Neural progenitor cell (in vitro differentiated cells): Measurements from ENCODE around the gene ANXA6. TPM values are rescaled to one million over a fixed set of nuclear protein-coding genes. Genes with fewer than 3 reads are reported as not detected.

Experiments used
- DNase-seq: peaks from one replicate; pipeline ENCODE4 v3.0.0-alpha.2; 2016; ENCODE audit warnings: low spot score
- H2AFZ ChIP-seq: fragments of 200-600 bp; sonication (generic); replicated peaks from 2 replicates; pipeline ENCODE4 v1.6.1; 2016; ENCODE audit warnings: antibody characterized with exemption
- H3F3A ChIP-seq: fragments of 200-600 bp; sonication (generic); 2 replicates; pipeline ENCODE4 v1.6.1; 2016; ENCODE audit warnings: antibody characterized with exemption, low read depth
- H3K27ac ChIP-seq: fragments of 200-600 bp; sonication (generic); 2 replicates; pipeline ENCODE4 v1.5.1; 2016; ENCODE audit warnings: mild to moderate bottlenecking
- H3K27me3 ChIP-seq: fragments of 200-600 bp; sonication (generic); 2 replicates; pipeline ENCODE4 v1.6.1; 2016; ENCODE audit warnings: mild to moderate bottlenecking, moderate library complexity
- H3K36me3 ChIP-seq: fragments of 200-600 bp; sonication (generic); 2 replicates; pipeline ENCODE4 v1.5.1; 2016
- H3K4me1 ChIP-seq: fragments of 200-600 bp; sonication (generic); 2 replicates; pipeline ENCODE4 v1.6.1; 2016; ENCODE audit warnings: mixed run types
- H3K4me2 ChIP-seq: fragments of 200-600 bp; sonication (generic); 2 replicates; pipeline ENCODE4 v1.6.1; 2016
- H3K4me3 ChIP-seq: fragments of 200-600 bp; sonication (generic); 2 replicates; pipeline ENCODE4 v1.5.1; 2016
- H3K79me2 ChIP-seq: fragments of 200-600 bp; sonication (generic); 2 replicates; pipeline ENCODE4 v1.6.1; 2016; ENCODE audit warnings: low read depth
- H3K9ac ChIP-seq: fragments of 200-600 bp; sonication (generic); 2 replicates; pipeline ENCODE4 v1.6.1; 2016
- H3K9me3 ChIP-seq: fragments of 200-600 bp; sonication (generic); 2 replicates; pipeline ENCODE4 v1.5.1; 2016; ENCODE audit warnings: low read depth
- H4K20me1 ChIP-seq: fragments of 200-600 bp; sonication (generic); 2 replicates; pipeline ENCODE4 v1.6.1; 2016; ENCODE audit warnings: low read depth
- H3K27ac Mint-ChIP-seq: 3 replicates; pipeline ENCODE4 v1.8.0; 2021; ENCODE audit warnings: mixed read lengths
- H3K27me3 Mint-ChIP-seq: 2 replicates; pipeline ENCODE4 v1.8.0; 2022; ENCODE audit warnings: low read depth, mild to moderate bottlenecking, inconsistent platforms, moderate library complexity, mixed read lengths; ENCODE audit not compliant: insufficient read depth
- H3K36me3 Mint-ChIP-seq: 3 replicates; pipeline ENCODE4 v1.8.0; 2021; ENCODE audit warnings: mixed read lengths
- H3K4me1 Mint-ChIP-seq: 3 replicates; pipeline ENCODE4 v1.8.0; 2021; ENCODE audit warnings: mixed read lengths
- H3K4me3 Mint-ChIP-seq: 3 replicates; pipeline ENCODE4 v1.8.0; 2021; ENCODE audit warnings: mild to moderate bottlenecking, moderate library complexity, mixed read lengths
- H3K9me3 Mint-ChIP-seq: 3 replicates; pipeline ENCODE4 v1.8.0; 2020; ENCODE audit warnings: mixed read lengths
- EZH2 ChIP-seq: fragments of 200-600 bp; sonication (generic); IDR thresholded peaks from 2 replicates; pipeline ENCODE4 v1.6.1; 2017; ENCODE audit warnings: antibody characterized with exemption, mild to moderate bottlenecking, moderate library complexity
- EZH2phosphoT487 ChIP-seq: fragments of 200-600 bp; sonication (generic); IDR thresholded peaks from 2 replicates; pipeline ENCODE4 v1.6.1; 2017; ENCODE audit warnings: antibody characterized with exemption
- total RNA-seq: library from RNA; depleted of rRNA; stranded (reverse); fragments of >200 nt; gene quantifications from 2 replicates; pipeline ENCODE4 v1.2.3, GENCODE V29; 2015; ENCODE audit warnings: low replicate concordance
- TF ChIP-seq, protein P1 (sequence below): fragments of 200-600 bp; sonication (generic); IDR thresholded peaks from 2 replicates; pipeline ENCODE4 v1.5.1; 2017; ENCODE audit warnings: antibody characterized with exemption, mild to moderate bottlenecking

Gene ANXA6
- total RNA-seq, 1 donor from 2014 or later: 97.6 TPM

DNA sequence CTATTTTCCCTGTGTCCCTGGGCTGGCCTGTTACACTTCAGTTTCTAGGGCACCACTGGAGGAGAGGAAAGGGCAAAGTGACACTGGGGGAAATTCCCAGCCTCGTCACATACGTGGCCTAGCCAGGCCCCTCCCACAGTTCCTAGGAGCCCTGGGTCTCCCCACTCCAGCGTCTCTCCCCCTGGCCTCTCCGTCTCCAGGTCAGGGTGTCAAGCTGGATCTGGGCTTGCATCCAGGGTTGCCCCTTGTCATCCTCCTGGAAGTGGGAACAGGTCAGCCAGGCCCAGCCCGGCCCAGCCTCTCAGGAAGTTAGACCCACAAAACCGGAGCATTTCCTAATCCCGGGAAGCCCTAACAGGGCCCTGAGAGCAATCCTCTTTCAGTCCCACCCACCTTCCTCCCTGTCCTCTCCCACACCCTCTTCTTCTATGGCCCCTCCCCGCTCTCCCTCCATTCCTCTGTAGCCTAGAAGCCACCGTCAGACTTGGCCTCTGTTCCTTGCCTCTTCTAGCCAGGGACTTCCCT, 72.0 kb downstream of the ANXA6 start:
- H2AFZ ChIP-seq: peak overlapping the region; percentile 51
- no peak overlapping the region for H3K27ac ChIP-seq
- H3K9ac ChIP-seq: no peak overlapping the region
- DNase-seq: no peak
- H3K9me3 ChIP-seq: no peaks in the 10 kb centered on the region
- no peak overlapping the region for H3K4me2 ChIP-seq
- H3K4me3 ChIP-seq: no peak overlapping the region
- H3F3A ChIP-seq: peaks cover 3% of the 10 kb centered on the region
- Mint-ChIP-seq H3K27ac (no peak overlapping the region), H3K4me1 (peaks cover 14% of the 10 kb centered on the region), H3K36me3 (no peaks in the 10 kb centered on the region), H3K9me3 (no peaks in the 10 kb centered on the region), H3K27me3 (peaks cover 2% of the 10 kb centered on the region), H3K4me3 (no peak overlapping the region)
- H4K20me1 ChIP-seq: no peaks in the 10 kb centered on the region
- no peaks in the 10 kb centered on the region for H3K27me3 ChIP-seq
- H3K36me3 ChIP-seq: no peaks in the 10 kb centered on the region
- no peaks in the 10 kb centered on the region for H3K79me2 ChIP-seq
- TF ChIP-seq EZH2 (no peak), EZH2phosphoT487 (no peak)
- H3K4me1 ChIP-seq: peaks cover 10% of the 10 kb centered on the region

DNA sequence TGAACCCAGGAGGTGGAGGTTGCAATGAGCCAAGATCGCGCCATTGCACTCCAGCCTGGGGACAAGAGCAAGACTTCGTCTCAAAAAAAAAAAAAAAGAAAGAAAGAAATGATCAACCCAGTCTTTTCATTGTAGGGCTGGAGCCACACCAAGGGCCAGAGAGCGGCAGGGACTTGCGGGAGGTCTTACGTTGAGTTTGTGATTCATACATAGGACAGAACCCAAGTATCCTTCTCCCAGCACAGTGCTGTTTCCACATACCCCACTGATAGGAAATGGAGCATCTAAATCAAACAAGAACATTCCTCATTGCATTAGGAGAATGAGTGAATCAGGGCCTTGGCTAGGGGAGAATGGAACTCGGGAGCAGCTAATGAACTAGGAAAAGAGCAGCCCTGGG, 73.2 kb downstream of the ANXA6 start:
- Histone ChIP-seq H3K79me2 (peaks cover 11% of the 10 kb centered on the region), H4K20me1 (no peaks in the 10 kb centered on the region), H2AFZ (no peak overlapping the region), H3K27me3 (no peaks in the 10 kb centered on the region), H3F3A (peaks cover 3% of the 10 kb centered on the region), H3K4me1 (peaks cover 10% of the 10 kb centered on the region), H3K4me2 (no peak overlapping the region), H3K4me3 (no peak overlapping the region), H3K9ac (no peak overlapping the region), H3K36me3 (no peaks in the 10 kb centered on the region), H3K9me3 (no peaks in the 10 kb centered on the region), H3K27ac (no peak overlapping the region)
- no peak overlapping the region for H3K4me3 Mint-ChIP-seq
- no peaks in the 10 kb centered on the region for H3K36me3 Mint-ChIP-seq
- no peak for TF ChIP-seq EZH2phosphoT487
- TF ChIP-seq, protein P1, sequence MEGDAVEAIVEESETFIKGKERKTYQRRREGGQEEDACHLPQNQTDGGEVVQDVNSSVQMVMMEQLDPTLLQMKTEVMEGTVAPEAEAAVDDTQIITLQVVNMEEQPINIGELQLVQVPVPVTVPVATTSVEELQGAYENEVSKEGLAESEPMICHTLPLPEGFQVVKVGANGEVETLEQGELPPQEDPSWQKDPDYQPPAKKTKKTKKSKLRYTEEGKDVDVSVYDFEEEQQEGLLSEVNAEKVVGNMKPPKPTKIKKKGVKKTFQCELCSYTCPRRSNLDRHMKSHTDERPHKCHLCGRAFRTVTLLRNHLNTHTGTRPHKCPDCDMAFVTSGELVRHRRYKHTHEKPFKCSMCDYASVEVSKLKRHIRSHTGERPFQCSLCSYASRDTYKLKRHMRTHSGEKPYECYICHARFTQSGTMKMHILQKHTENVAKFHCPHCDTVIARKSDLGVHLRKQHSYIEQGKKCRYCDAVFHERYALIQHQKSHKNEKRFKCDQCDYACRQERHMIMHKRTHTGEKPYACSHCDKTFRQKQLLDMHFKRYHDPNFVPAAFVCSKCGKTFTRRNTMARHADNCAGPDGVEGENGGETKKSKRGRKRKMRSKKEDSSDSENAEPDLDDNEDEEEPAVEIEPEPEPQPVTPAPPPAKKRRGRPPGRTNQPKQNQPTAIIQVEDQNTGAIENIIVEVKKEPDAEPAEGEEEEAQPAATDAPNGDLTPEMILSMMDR: no peak
- no peak for TF ChIP-seq EZH2
- H3K9me3 Mint-ChIP-seq: no peaks in the 10 kb centered on the region
- DNase-seq: no peak
- peaks cover 23% of the 10 kb centered on the region for H3K4me1 Mint-ChIP-seq
- H3K27ac Mint-ChIP-seq: no peak overlapping the region
- H3K27me3 Mint-ChIP-seq: peaks cover under 1% of the 10 kb centered on the region

DNA sequence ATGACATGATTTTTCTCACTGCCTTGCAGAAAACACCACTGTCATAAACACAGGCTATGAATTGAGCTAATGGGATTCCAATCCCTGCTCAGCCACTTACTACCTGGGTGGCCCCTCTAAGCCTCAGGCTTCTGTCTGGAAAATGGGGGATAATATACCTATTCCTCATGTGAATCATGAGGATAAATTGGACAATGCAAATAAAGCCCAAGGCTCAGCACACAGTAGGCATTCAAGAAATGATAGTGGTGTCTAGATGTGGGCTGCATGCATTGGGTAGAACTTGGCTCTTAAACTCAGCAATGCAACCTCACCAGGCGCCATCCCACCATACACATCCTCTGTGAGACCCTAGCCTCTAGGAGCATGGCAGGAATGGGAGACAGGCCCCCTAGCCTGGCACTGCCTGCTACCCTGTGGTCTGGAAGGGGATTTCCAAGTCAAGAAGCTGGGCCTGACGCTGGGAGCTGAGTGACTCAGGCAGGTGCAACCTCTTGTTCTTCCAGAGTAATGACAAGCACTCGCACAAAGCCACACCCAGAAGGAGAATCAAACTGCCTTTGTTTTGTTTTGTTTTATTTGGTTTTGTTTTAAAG, 74.4 kb downstream of the ANXA6 start:
- H3K4me1 Mint-ChIP-seq: peaks cover 27% of the 10 kb centered on the region
- H2AFZ ChIP-seq: no peak overlapping the region

More for the DNA sequence above, 74.4 kb downstream of the ANXA6 start:
- H3K27ac ChIP-seq: no peak overlapping the region
- Mint-ChIP-seq H3K4me3 (no peak overlapping the region), H3K27me3 (no peaks in the 10 kb centered on the region), H3K27ac (no peak overlapping the region), H3K36me3 (peaks cover 4% of the 10 kb centered on the region), H3K9me3 (no peaks in the 10 kb centered on the region)
- H3K27me3 ChIP-seq: no peaks in the 10 kb centered on the region
- H3K4me3 ChIP-seq: no peak overlapping the region
- H3K79me2 ChIP-seq: peaks cover 23% of the 10 kb centered on the region
- no peak overlapping the region for H3K4me2 ChIP-seq
- H3K4me1 ChIP-seq: peaks cover 10% of the 10 kb centered on the region
- H3K9ac ChIP-seq: no peak overlapping the region
- no peak for DNase-seq
- peaks cover 3% of the 10 kb centered on the region for H3F3A ChIP-seq
- no peaks in the 10 kb centered on the region for H3K9me3 ChIP-seq
- H3K36me3 ChIP-seq: no peaks in the 10 kb centered on the region
- H4K20me1 ChIP-seq: no peaks in the 10 kb centered on the region
- TF ChIP-seq, protein P1: no peak
- TF ChIP-seq EZH2phosphoT487: no peak
- TF ChIP-seq EZH2: no peak
